ENCODE results near the gene SCAP.
"Not testable (repeated sequence)": the region's sequence is repeated elsewhere in the genome, so short reads cannot be mapped to it uniquely, and the experiment has no call there.

The SCAP gene

GRCh38 chr3:47475570-47476329, at the start of gene SCAP:
TSS of gene SCAP (minus strand) at chr3:47475941. CDS start at chr3:47442993, 32,948 bp downstream.
- DNase-seq (ENCODE audit: low read depth, low spot score) = no peak
- peak within 1 kb of the TSS; percentile 57 for H3K27ac ChIP-seq

GRCh38 chr3:47523310-47524073, 47.8 kb upstream of the SCAP start:
- no peak for DNase-seq (ENCODE audit: low read depth, low spot score)

GRCh38 chr3:47522082-47522987, 46.6 kb upstream of the SCAP start:
- no peak overlapping the region for H3K27ac ChIP-seq
- peak; percentile 46 for DNase-seq (ENCODE audit: low read depth, low spot score)

More at GRCh38 chr3:47523310-47524073, 47.8 kb upstream of the SCAP start:
- H3K27ac ChIP-seq = no peak overlapping the region

- no peak overlapping the region for H3K27ac ChIP-seq
- DNase-seq (ENCODE audit: low read depth, low spot score) = no peak
Measured at GRCh38 chr3:47520756-47521155, 45.0 kb upstream of the SCAP start.

GRCh38 chr3:47517937-47518336, 42.2 kb upstream of the SCAP start:
- no peak overlapping the region for H3K27ac ChIP-seq
- DNase-seq (ENCODE audit: low read depth, low spot score) = no peak

GRCh38 chr3:47515864-47516319, 40.2 kb upstream of the SCAP start:
- no peak for DNase-seq (ENCODE audit: low read depth, low spot score)
- H3K27ac ChIP-seq = no peak overlapping the region

- no peak for DNase-seq (ENCODE audit: low read depth, low spot score)
- no peak overlapping the region for H3K27ac ChIP-seq
Measured at GRCh38 chr3:47515100-47515499, 39.4 kb upstream of the SCAP start.

- H3K27ac ChIP-seq = peak within 1 kb of the TSS; percentile 96
- DNase-seq (ENCODE audit: low read depth, low spot score) = peak; percentile 77
Measured at GRCh38 chr3:47513125-47513929, 37.6 kb upstream of the SCAP start, which contains the start of gene ELP6. TSS of gene ELP6 (minus strand) at chr3:47513712. CDS start at chr3:47513590, 122 bp downstream.

GRCh38 chr3:47512416-47513124, 36.8 kb upstream of the SCAP start:
- H3K27ac ChIP-seq = peak overlapping the region; percentile 96
- DNase-seq (ENCODE audit: low read depth, low spot score) = no peak

GRCh38 chr3:47505267-47505666, 29.5 kb upstream of the SCAP start:
- not testable (repeated sequence) for DNase-seq (ENCODE audit: low read depth, low spot score); H3K27ac ChIP-seq

- H3K27ac ChIP-seq = no peak overlapping the region
- DNase-seq (ENCODE audit: low read depth, low spot score) = no peak
Measured at GRCh38 chr3:47504113-47504512, 28.4 kb upstream of the SCAP start.

- no peak for DNase-seq (ENCODE audit: low read depth, low spot score)
- H3K27ac ChIP-seq = no peak overlapping the region
Measured at GRCh38 chr3:47503033-47503432, 27.3 kb upstream of the SCAP start.

- H3K27ac ChIP-seq = no peak overlapping the region
- DNase-seq (ENCODE audit: low read depth, low spot score) = no peak
Measured at GRCh38 chr3:47496892-47497291, 21.2 kb upstream of the SCAP start.

GRCh38 chr3:47495886-47496285, 20.1 kb upstream of the SCAP start:
- DNase-seq (ENCODE audit: low read depth, low spot score) = no peak
- H3K27ac ChIP-seq = no peak overlapping the region

- DNase-seq (ENCODE audit: low read depth, low spot score) = no peak
- no peak overlapping the region for H3K27ac ChIP-seq
Measured at GRCh38 chr3:47495111-47495510, 19.4 kb upstream of the SCAP start.

- DNase-seq (ENCODE audit: low read depth, low spot score) = no peak
- no peak overlapping the region for H3K27ac ChIP-seq
Measured at GRCh38 chr3:47491777-47492176, 16.0 kb upstream of the SCAP start.

- no peak overlapping the region for H3K27ac ChIP-seq
- no peak for DNase-seq (ENCODE audit: low read depth, low spot score)
Measured at GRCh38 chr3:47491186-47491585, 15.4 kb upstream of the SCAP start.

- H3K27ac ChIP-seq = no peak overlapping the region
- DNase-seq (ENCODE audit: low read depth, low spot score) = no peak
Measured at GRCh38 chr3:47487265-47487664, 11.5 kb upstream of the SCAP start.

- no peak overlapping the region for H3K27ac ChIP-seq
Measured at GRCh38 chr3:47485812-47486211, 10.1 kb upstream of the SCAP start.

More at GRCh38 chr3:47485812-47486211, 10.1 kb upstream of the SCAP start:
- DNase-seq (ENCODE audit: low read depth, low spot score) = no peak
